H1 (cell line): ENCODE data around the gene CACNA2D1. TPM values are rescaled to one million over a fixed set of nuclear protein-coding genes. Genes with fewer than 3 reads are reported as not detected.

Experiments
- CTCF ChIA-PET: fragments of 300-600 bp; sonication (Branson Sonifier 250); formaldehyde crosslinking; loops from one replicate; lab custom pipeline; 2021; ENCODE audit not compliant: partially characterized antibody; lab: Charles Lee
- POLR2A ChIA-PET: fragments of 300-600 bp; sonication (Branson Sonifier 250); formaldehyde crosslinking; loops from one replicate; lab custom pipeline; 2021; ENCODE audit warnings: inconsistent platforms; ENCODE audit not compliant: partially characterized antibody; lab: Charles Lee
- DNase-seq, 2 experiments: peaks; one replicate each; pipeline versions ENCODE4 v3.0.0 to v3.0.0-alpha.2; 2010 to 2022; ENCODE audit warnings: low spot score in 2 of 2, low read depth in 1 of 2, mixed read lengths in 1 of 2
- FAIRE-seq: peaks from 2 replicates; lab custom pipeline; 2011; peaks lifted over from hg19 to GRCh38; lab: Jason Lieb, UNC
- H2AFZ ChIP-seq: 2 replicates; pipeline ENCODE4 v1.8.1; 2012; ENCODE audit warnings: low read length, inconsistent platforms
- H2AK5ac ChIP-seq: 2 replicates; pipeline ENCODE4 v1.6.1; 2013; ENCODE audit warnings: low read depth, low read length
- H2BK120ac ChIP-seq: replicated peaks from 2 replicates; pipeline ENCODE3; 2013; ENCODE audit warnings: low read depth, low read length, inconsistent platforms
- H2BK12ac ChIP-seq: 2 replicates; pipeline ENCODE4 v1.6.1; 2013; ENCODE audit warnings: low read depth, low read length
- H2BK15ac ChIP-seq: 2 replicates; pipeline ENCODE4 v1.6.1; 2013; ENCODE audit warnings: low read length
- H2BK20ac ChIP-seq: 2 replicates; pipeline ENCODE4 v1.6.1; 2013; ENCODE audit warnings: low read length
- H2BK5ac ChIP-seq: 2 replicates; pipeline ENCODE4 v1.6.1; 2013; ENCODE audit warnings: low read depth, low read length
- H3K14ac ChIP-seq: 2 replicates; pipeline ENCODE4 v1.6.1; 2013; ENCODE audit warnings: inconsistent platforms; ENCODE audit not compliant: insufficient read length
- H3K18ac ChIP-seq: 2 replicates; pipeline ENCODE4 v1.6.1; 2013; ENCODE audit warnings: low read length; ENCODE audit errors: extremely low read depth
- H3K23ac ChIP-seq: 2 replicates; pipeline ENCODE4 v1.6.1; 2013; ENCODE audit warnings: inconsistent platforms; ENCODE audit not compliant: insufficient read length
- H3K23me2 ChIP-seq: 2 replicates; pipeline ENCODE4 v1.6.1; 2013; ENCODE audit warnings: low read depth, low read length
- H3K27ac ChIP-seq: 2 replicates; pipeline ENCODE4 v1.6.1; 2011; ENCODE audit warnings: low read depth, low read length, inconsistent platforms
- H3K27me3 ChIP-seq, 4 experiments: replicated peaks in 1 of 4; 1 replicate in 1 of 4; 2 replicates in 3 of 4; pipeline versions ENCODE4 v1.6.1 to v1.8.1; 2011 to 2013; ENCODE audit warnings: low read length in 3 of 4, mild to moderate bottlenecking in 3 of 4, inconsistent platforms in 2 of 4, mixed read lengths in 2 of 4, moderate library complexity in 1 of 4; ENCODE audit not compliant: control insufficient read depth in 3 of 4, insufficient read depth in 3 of 4; ENCODE audit errors: extremely low read depth in 1 of 4
- H3K36me3 ChIP-seq, 4 experiments: 2 replicates each; pipeline versions ENCODE4 v1.6.1 to v1.8.1; 2011 to 2013; ENCODE audit warnings: mild to moderate bottlenecking in 4 of 4, low read length in 3 of 4, moderate library complexity in 2 of 4, control low read depth in 1 of 4, inconsistent platforms in 1 of 4; ENCODE audit not compliant: insufficient read depth in 4 of 4, control insufficient read depth in 2 of 4
- H3K4ac ChIP-seq: replicated peaks from 2 replicates; pipeline ENCODE3; 2013; ENCODE audit warnings: low read length, low read depth, mixed read lengths, inconsistent platforms; ENCODE audit not compliant: insufficient read length
- H3K4me1 ChIP-seq, 4 experiments: replicated peaks in 1 of 4; 1 replicate in 1 of 4; 2 replicates in 3 of 4; pipeline versions ENCODE4 v1.6.1 to v1.8.1; 2011 to 2013; ENCODE audit warnings: low read length in 3 of 4, inconsistent platforms in 2 of 4, mixed read lengths in 1 of 4; ENCODE audit not compliant: insufficient read depth in 4 of 4, control insufficient read depth in 3 of 4
- H3K4me2 ChIP-seq, 2 experiments: 2 replicates each; pipeline versions ENCODE4 v1.6.1 to v1.8.1; 2011 to 2013; ENCODE audit warnings: low read depth in 2 of 2, low read length in 2 of 2, control low read depth in 1 of 2, inconsistent platforms in 1 of 2, mild to moderate bottlenecking in 1 of 2; ENCODE audit not compliant: insufficient read depth in 1 of 2
- H3K4me3 ChIP-seq, 4 experiments: fragments of 200-600, 300-600 bp in 1 of 4; sonication (generic), shearing (Covaris generic), sonication (Bioruptor Twin) in 1 of 4; 2 replicates each; pipeline versions ENCODE4 v1.5.1 to v1.8.1; 2011 to 2016; ENCODE audit warnings: low read length in 4 of 4, low read depth in 3 of 4, control low read depth in 2 of 4, inconsistent platforms in 2 of 4, mild to moderate bottlenecking in 2 of 4, mixed read lengths in 1 of 4, moderate library complexity in 1 of 4; ENCODE audit not compliant: insufficient read depth in 2 of 4; ENCODE audit errors: extremely low read depth in 1 of 4
- H3K56ac ChIP-seq: replicated peaks from 2 replicates; pipeline ENCODE3; 2013; ENCODE audit warnings: low read depth, mild to moderate bottlenecking, mixed read lengths, low read length, inconsistent platforms; ENCODE audit not compliant: insufficient read length
- H3K79me1 ChIP-seq: 2 replicates; pipeline ENCODE4 v1.6.1; 2013; ENCODE audit warnings: low read depth, low read length, control low read depth
- H3K79me2 ChIP-seq, 2 experiments: 2 replicates each; pipeline versions ENCODE4 v1.6.1 to v1.8.1; 2012 to 2013; ENCODE audit warnings: low read length in 2 of 2, mild to moderate bottlenecking in 2 of 2, inconsistent platforms in 1 of 2; ENCODE audit not compliant: insufficient read depth in 2 of 2, control insufficient read depth in 1 of 2
- H3K9ac ChIP-seq, 4 experiments: replicated peaks in 1 of 4; 1 replicate in 1 of 4; 2 replicates in 3 of 4; pipeline versions ENCODE4 v1.6.1 to v1.8.1; 2011 to 2013; ENCODE audit warnings: low read depth in 3 of 4, low read length in 3 of 4, control low read depth in 2 of 4, mild to moderate bottlenecking in 2 of 4, moderate library complexity in 2 of 4, inconsistent platforms in 1 of 4; ENCODE audit errors: extremely low read depth in 1 of 4
- H3K9me3 ChIP-seq, 2 experiments: 2 replicates each; pipeline versions ENCODE4 v1.6.1 to v1.8.1; 2012 to 2013; ENCODE audit warnings: mild to moderate bottlenecking in 2 of 2, moderate library complexity in 2 of 2, control low read depth in 1 of 2, inconsistent platforms in 1 of 2, low read depth in 1 of 2, low read length in 1 of 2, mixed read lengths in 1 of 2; ENCODE audit not compliant: insufficient read depth in 2 of 2
- H4K20me1 ChIP-seq, 2 experiments: replicated peaks in 1 of 2; 2 replicates each; pipeline versions ENCODE3 to v1.8.1; 2011 to 2013; ENCODE audit warnings: inconsistent platforms in 2 of 2, low read length in 2 of 2, mild to moderate bottlenecking in 1 of 2; ENCODE audit not compliant: insufficient read depth in 2 of 2, control insufficient read depth in 1 of 2
- H4K5ac ChIP-seq: 2 replicates; pipeline ENCODE4 v1.6.1; 2013; ENCODE audit warnings: low read length, low read depth, mixed read lengths, inconsistent platforms; ENCODE audit not compliant: insufficient read length
- H4K8ac ChIP-seq: 2 replicates; pipeline ENCODE4 v1.8.0; 2013; ENCODE audit warnings: mild to moderate bottlenecking, moderate library complexity, low read length, inconsistent platforms; ENCODE audit not compliant: insufficient read depth; ENCODE audit errors: extremely low read depth
- H4K91ac ChIP-seq: replicated peaks from 2 replicates; pipeline ENCODE3; 2013; ENCODE audit warnings: low read length, mixed read lengths, inconsistent platforms; ENCODE audit not compliant: insufficient read length
- GTF2F1 ChIP-seq: IDR thresholded peaks from 2 replicates; pipeline ENCODE4 v1.6.1; 2012; ENCODE audit warnings: low read depth, low read length, improper control_type of control experiment, borderline replicate concordance
- POLR2AphosphoS5 ChIP-seq: IDR thresholded peaks from 2 replicates; pipeline ENCODE4 v1.6.1; 2011; ENCODE audit warnings: low read depth, low read length
- SIRT6 ChIP-seq: IDR thresholded peaks from one replicate; pipeline ENCODE4 v1.7.1; 2012; ENCODE audit warnings: low read length, inconsistent platforms
- WGBS, 2 experiments: shearing (Covaris generic) in 1 of 2; methylation state at CpG; one replicate each; pipeline versions ENCODE4 v1.1.6 to v1.1.7; 2013 to 2015; ENCODE audit warnings: low lambda C conversion rate in 2 of 2, mixed read lengths in 2 of 2, inconsistent platforms in 1 of 2, low coverage in 1 of 2, missing lambda C conversion rate in 1 of 2; ENCODE audit not compliant: insufficient replicate concordance in 2 of 2, insufficient coverage in 1 of 2, insufficient read length in 1 of 2; ENCODE audit errors: extremely low coverage in 1 of 2, missing lambda C conversion rate in 1 of 2; 5-methylcytosine and 5-hydroxymethylcytosine counted together
- polyA plus RNA-seq, 7 experiments: library from polyadenylated mRNA; depleted of rRNA in 3 of 7; stranded (reverse) in 5 of 7; unstranded in 2 of 7; fragments of >200 nt in 5 of 7; fragments of 200-250 nt in 2 of 7; gene quantifications; 1 replicate in 5 of 7; 2 replicates in 1 of 7; 4 replicates in 1 of 7; pipeline versions ENCODE4 v1.2.1 to v1.2.3, GENCODE V29; 2011 to 2013; ENCODE audit warnings: missing spikeins in 2 of 7, mixed read lengths in 2 of 7
- total RNA-seq: library from RNA; stranded (reverse); fragmentation: NEBNext Ultra II Directional; extraction: Animal tissue kit (Norgen Biotek cat#: 25700); gene quantifications from 2 replicates; pipeline ENCODE4 v1.2.1, GENCODE V29; 2021

Gene CACNA2D1
- total and polyA plus RNA-seq, 2 of the 8 experiments (the other 6 are each of a cell fraction or from before 2014, with no cell fraction given): 4.3 to 27.3 TPM

- Histone ChIP-seq H3K27ac (no peak overlapping the region), H4K8ac (no peak overlapping the region), H3K79me1 (no peaks in the 10 kb centered on the region), H3K27me3 (no peaks in the 10 kb centered on the region), H2BK20ac (no peak overlapping the region), H4K5ac (no peak overlapping the region), H3K36me3 (no peaks in the 10 kb centered on the region), H4K20me1 (no peaks in the 10 kb centered on the region), H3K23ac (no peak overlapping the region), H3K79me2 (no peaks in the 10 kb centered on the region), H2BK5ac (no peak overlapping the region), H2AK5ac (no peak overlapping the region), H3K14ac (no peak overlapping the region), H3K18ac (no peak overlapping the region), H2BK120ac (no peak overlapping the region), H4K91ac (no peak overlapping the region), H3K4me1 (no peaks in the 10 kb centered on the region), H3K9me3 (no peaks in the 10 kb centered on the region), H2BK15ac (no peak overlapping the region), H3K4me3 (no peak overlapping the region), H3K4me2 (no peak overlapping the region), H2BK12ac (no peak overlapping the region), H2AFZ (no peak overlapping the region), H3K56ac (no peak overlapping the region), H3K9ac (no peak overlapping the region), H3K23me2 (no peaks in the 10 kb centered on the region), H3K4ac (no peak overlapping the region)
- DNase-seq: no peak
- no peak for TF ChIP-seq POLR2AphosphoS5
- TF ChIP-seq GTF2F1: no peak
- TF ChIP-seq SIRT6: no peak
- CTCF ChIA-PET: interaction anchor here (0.5 to 1.5 kb wide), 3 partner anchors 545 to 555 kb away, joined by 3 to 5 read pairs (median 3); no protein-coding TSS in a partner anchor
- no peak for FAIRE-seq
- WGBS, 2 experiments: 86% methylated on average over 1 of the region's 1 CpG; no CpG with 5 or more reads in 1 of the 2 experiments
- POLR2A ChIA-PET: interaction anchor here (0.5 to 0.7 kb wide), 2 partner anchors 331 to 509 kb away, joined by 3 read pairs; no protein-coding TSS in a partner anchor
These were observed 393.6 kb downstream of the CACNA2D1 start for GRCh38 chr7:82049891-82050533.
